Hematopoietic multipotent progenitor cell treated with erythropoietin and hydrocortisone succinate and interleukin-3 and kit ligand, for 8 days (in vitro differentiated cells): ENCODE data around the gene KDM4F.
"Not testable (repeated sequence)": the region's sequence is repeated elsewhere in the genome, so short reads cannot be mapped to it uniquely, and the experiment has no call there.

Source experiments
- DNase-seq: peaks from one replicate; pipeline ENCODE4 v3.0.0-alpha.2; 2015

KDM4F gene

DNA sequence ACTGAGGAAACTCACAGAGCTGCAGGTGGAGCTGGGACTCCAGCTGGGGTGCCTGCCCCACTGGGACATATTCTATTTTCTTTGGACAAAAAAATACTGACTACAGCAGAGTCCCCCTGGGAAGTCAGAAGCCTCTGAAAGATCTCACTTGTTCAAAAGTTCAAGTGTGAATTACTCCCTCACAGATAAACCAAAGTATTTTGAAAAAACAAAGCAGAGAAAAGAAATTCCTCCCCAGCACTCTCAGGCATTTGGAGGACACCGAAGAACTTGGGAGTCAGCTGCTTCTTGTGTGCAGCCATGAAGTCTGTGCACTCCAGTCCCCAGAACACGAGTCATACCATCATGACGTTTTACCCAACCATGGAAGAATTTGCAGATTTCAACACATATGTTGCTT is at the start of gene KDM4F:
TSS of gene KDM4F (plus strand) at position 301 of the 400 bp plus-strand sequence.
- not testable (repeated sequence) for DNase-seq

DNA sequence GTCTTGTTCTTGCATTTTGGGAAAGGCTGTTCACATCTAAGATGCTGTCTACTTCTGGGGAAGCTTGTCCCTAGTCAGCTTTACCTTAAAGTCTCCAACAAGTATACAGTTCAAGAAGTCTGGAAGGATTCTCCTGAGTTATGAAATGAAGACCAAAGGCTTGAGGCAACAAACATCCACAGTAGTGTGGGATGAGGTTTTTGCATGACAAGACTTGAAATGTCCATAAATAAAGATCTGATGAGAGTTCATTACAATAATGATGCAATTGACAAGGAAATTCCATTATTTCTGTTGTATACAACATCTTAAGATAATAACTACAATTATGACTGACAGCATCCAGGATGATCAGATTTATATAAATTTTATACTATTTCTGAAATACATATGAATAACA is 45.5 kb upstream of the KDM4F start:
- no peak for DNase-seq

DNA sequence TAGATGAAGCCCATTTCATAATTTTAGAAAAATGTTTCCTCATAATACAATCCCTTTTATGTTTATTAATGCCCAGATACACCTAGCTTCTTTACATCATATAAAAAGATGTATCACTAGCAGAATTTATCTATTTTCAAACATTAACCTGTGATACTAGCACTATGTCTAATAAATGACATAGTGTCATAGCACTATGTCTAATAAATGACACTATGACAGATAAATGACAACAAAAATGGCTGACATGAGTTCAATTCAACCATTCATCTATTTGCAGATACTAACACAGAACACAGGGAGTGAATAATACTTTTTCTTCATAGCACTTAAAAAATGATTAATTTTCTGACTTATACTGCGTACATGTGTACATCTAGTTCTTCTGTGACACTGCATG is 43.6 kb upstream of the KDM4F start:
- DNase-seq: no peak

DNA sequence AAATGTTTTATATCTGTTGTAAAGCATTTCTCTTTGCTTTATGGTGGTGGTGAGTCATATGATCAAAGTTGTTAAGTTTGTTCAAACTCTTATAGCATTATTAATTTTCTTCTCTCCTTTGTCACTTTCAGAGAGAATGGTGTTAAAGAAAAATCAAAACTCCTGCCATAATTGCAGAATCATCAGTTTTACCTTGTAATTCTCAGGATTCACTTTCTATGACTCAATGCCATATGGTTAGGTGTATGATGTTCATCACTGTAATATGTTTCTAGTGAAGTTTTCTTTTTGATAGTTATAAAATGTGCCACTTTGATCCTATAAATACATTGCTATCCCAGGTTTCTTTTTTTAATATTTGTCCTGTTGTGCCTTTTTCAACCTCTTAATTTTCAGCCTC is 37.8 kb upstream of the KDM4F start:
- no peak for DNase-seq

DNA sequence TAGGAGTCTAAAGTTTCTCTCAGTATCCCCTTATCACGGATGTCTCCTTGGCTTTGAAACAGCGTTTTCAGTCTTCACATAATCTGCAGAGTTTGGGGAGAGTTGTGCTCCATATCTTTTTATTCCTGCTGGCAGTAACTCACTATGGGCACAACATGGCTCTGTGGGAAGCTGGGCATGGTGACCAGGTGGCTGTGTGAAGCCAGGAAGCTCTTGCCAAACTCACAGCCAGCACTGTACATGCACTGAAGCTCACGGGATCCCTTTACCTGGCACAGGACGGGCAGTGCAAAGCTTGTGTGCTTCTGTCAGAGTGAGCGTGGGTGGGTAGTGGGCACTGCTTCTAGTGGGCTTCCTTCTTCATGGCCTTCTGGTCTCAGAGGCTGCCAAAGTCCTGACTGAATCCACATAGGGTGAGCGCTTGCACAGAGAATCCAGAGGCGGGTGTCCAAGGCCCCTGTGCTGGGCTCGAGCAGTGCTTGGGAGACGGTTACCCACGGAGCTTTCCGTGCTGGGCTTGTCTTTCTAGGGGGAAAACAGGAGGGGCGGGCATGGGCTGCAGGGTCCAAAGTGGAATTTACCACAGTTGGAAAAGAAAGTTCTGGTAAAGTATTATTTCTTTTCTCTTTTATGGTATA is 34.9 kb upstream of the KDM4F start:
- no peak for DNase-seq

DNA sequence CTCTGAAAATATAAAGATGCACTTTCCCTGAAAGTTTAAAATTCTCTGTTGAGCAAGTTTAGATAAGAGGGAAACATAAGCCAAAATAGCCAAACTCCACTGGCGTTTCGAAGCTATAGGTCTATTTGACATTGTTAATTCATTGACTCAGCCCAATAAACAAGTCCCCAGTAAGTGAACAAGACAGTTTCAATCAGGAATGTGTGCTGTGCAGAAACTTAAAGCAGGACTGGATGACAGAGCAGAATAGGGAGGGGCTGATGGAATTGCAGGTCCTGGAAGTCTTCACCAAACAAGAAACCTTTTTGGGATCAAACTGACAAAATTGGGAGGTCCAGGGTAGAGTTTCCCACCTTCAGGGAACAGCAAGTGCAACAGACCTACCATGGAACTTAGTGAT is 33.1 kb upstream of the KDM4F start:
- no peak for DNase-seq

DNA sequence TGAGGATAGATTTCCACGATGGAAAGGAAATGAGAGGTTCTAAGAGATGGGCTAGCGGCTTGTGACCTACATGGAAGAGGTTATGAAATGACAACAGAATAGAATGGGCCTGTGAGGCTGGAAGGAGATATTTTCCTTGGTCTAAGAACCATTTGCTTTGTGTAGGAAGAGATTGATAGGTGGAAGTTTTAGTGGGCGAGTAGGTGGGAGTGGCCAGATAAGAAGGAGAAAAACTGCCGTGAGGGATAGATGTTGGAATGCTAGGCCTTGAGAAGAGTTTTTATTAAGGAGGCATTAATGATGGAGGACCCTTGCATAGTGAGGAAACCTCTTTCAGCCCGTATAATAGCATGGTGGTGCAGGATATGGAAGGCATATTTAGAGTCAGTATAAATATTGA is 27.8 kb upstream of the KDM4F start:
- DNase-seq: not testable (repeated sequence)

DNA sequence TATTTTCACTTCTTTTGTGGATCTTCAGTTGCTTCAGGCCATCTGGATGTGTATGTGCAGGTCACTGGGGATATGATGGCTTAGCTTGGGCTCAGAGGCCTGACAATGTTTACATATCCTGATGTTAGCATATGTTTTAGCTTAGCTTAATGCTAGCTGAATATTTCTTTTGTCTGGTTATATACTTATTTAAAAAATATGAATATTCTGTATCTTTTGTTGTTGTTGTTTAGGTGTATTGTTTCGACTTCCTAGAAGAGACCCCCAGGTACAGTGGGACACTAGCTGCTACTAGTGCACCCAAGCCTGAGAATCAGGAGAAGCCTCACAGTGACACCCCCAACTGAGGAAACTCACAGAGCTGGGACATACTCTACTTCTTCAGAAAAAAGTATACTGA is 24.3 kb upstream of the KDM4F start, which contains the start of gene KDM4E:
TSS of gene KDM4E (plus strand) at position 301 of the 400 bp plus-strand sequence. CDS start 300 bp downstream, outside the sequence.
- DNase-seq: no peak

DNA sequence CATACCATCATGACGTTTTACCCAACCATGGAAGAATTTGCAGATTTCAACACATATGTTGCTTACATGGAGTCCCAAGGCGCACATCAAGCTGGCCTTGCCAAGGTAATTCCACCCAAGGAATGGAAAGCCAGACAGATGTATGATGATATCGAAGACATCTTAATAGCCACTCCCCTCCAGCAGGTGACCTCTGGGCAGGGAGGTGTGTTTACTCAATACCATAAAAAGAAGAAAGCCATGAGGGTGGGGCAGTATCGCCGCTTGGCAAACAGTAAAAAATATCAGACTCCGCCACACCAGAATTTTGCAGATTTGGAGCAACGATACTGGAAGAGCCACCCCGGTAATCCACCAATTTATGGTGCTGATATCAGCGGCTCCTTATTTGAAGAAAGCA is 23.6 kb upstream of the KDM4F start:
- DNase-seq: not testable (repeated sequence)

DNA sequence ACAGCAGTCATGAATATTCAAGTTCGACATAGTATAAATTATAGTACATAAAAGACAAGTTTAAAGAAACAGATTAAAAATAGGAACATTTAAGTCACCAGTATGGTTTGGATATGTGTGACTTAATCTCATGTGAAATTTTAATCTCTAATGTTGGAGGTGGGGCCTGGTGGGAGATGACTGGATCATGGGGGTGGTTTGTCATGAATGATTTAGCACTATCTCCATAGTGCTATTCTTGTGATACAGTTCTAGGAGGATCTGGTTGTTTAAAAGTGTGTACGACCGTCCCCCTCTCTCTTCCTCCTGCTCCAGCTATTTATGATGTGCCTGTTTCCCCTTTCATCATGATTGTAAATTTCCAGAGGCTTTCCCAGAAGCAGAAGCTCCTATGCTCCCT is 20.9 kb upstream of the KDM4F start:
- DNase-seq: no peak

DNA sequence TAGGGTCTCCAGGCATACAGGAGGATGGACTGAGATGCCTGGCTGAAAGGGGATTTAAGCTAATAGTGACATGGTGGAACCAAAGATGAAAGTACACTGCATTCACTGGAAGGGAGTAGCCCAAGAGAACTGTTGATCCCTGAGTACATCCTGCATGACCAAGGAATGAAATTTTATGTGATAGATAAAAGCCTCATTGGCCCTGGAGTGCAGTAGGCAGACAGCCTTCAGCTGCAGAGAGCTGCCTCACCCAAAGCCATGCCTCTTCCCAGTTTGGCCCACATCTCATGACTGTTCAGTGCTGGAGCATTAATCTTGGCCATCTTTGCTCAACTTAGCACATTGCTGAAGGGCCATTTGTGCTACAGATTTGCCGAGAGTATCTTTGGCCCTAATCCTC is 16.2 kb upstream of the KDM4F start:
- DNase-seq: no peak

DNA sequence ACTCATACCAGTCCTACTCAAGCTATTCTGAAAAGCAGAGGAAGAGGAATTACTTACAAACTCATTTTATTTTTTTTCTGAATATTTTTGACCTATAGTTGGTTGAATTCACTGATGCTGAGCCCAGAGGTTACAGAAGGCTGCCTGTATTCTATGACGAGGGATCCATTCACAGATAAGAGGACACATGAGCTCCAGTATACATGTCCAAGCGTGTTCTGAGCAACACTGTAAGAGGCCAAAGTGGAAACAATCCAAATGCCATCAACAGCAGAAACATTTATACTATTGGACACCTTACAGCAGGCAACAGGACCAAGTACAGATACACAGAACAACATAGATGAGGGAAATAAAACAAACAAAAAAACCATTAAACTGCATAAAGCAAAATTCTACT is 13.9 kb upstream of the KDM4F start:
- no peak for DNase-seq

DNA sequence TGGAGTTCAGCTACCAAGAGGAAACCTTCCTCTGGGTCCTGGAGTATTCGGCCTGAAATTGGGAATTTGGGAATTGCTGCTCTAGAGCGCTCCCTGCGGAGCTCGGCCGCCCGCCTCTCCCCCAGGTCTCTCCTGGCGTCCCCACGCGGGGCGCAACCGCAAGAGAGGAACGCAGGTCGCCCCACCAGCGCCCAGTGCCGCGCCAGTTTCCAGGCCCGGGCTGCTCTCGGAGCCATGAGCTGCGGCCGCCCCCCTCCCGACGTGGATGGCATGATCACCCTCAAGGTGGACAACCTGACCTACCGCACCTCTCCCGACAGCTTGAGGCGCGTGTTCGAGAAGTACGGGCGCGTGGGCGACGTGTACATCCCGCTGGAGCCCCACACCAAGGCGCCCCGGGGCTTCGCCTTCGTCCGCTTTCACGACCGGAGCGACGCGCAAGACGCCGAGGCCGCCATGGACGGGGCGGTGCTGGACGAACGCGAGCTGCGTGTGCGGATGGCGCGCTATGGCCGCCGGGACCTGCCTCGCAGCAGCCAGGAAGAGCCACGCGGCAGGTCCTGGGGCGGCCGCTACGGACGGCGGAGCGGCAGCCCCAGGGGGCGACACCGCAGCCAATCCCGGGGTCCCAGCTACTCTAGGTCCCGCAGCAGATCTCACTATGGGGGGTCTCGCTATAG is 11.7 kb upstream of the KDM4F start:
- DNase-seq: not testable (repeated sequence)

DNA sequence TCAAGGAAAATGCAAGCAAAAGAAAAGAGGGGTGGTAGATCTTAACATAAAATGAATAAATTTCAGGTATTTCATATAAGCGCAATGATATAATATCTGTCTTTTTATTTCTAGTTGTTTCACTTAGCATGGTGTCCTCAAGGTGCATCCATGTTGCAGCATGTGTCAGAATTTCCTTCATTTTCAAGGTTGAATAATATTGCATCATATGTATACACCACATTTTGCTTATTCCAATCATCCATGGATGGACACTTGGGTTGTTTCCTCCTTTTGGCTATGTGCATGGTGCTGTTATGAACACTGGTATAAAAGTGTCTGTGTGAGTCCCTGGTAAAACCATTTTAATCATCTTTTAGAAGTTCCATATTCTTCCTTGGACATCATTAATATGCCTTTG is 7.0 kb upstream of the KDM4F start:
- DNase-seq: no peak

DNA sequence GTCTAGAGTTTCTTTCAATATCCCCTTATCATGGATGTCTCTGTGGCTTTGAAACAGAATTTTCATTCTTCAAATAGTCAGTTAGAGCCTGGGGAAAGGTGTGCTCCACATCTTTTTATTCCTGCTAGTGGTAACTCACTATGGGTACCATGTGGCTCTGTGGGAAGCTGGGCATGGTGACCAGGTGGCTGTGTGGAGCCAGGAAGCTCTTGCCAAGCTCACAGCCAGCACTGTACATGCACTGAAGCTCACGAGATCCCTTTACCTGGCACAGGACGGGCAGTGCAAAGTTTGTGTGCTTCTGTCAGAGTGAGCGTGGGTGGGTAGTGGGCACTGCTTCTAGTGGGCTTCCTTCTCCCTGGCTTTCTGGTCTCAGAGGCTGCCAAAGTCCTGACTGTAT is 6.3 kb upstream of the KDM4F start:
- DNase-seq: no peak

DNA sequence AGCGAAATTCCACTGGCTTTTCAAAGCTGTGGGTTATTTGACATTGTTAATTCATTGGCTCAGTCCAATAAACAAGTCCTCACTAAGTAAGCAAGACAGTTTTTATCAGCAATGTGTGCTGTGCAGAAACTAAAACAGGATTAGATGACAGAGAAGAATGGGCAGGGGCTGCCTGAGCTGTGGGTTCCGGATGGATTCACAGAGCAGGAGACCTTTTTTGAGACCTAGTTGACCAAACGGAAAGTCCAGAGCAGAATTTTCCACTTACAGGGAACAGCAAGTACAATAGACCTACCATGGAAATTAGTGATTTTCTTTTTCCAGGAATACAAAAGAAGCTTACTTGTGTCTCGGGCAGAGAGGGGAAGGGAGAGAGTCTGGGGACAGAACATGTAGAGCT is 5.2 kb upstream of the KDM4F start:
- no peak for DNase-seq

DNA sequence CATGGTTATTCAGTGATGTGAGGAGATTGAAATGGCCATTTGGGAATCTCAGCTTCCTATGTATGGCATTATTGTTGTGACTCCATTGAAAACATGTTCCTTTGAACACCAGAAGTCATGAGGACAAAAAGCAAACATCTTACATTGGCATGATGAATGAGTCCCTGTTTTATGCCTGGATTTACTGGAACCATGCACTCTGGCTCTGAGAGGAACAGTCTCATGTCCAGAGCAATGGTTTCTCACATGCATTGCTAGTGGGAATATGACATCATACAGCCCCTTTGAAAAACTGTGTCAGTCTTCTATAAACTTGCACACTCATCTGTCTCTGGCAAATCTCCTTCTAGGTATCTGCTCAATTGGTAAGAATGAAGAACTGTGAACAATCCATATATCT is 3.4 kb upstream of the KDM4F start:
- no peak for DNase-seq

DNA sequence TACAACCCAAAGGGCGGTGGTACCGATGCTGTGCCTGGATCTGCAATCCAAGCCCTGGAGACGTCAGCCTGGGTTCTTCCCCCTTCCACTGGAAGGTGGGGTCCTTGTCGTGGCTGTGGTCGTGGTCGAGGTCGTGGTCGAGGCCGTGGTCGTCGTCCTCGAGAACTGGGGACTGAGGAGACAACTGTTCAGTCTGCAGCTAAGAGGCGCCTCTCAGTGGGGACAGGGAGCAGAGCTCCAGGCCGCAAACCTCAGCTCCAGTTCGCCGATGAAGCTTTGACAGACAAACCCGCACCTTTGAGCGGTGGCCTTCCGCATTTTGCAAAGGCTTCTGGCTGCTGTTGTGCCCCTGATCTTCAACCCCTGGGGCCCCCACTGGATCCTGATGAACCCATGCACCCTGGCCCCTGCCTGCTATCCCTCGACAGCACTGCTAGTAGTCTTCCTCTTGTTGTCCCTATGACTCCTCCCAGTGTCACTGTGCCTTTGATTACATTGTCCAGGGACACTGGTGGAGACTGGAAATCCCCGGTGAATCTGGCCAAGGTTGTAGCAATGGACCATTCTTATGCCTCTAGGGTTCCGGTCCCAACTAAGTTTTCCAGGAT is 1.5 kb downstream of the KDM4F start:
- DNase-seq: no peak

DNA sequence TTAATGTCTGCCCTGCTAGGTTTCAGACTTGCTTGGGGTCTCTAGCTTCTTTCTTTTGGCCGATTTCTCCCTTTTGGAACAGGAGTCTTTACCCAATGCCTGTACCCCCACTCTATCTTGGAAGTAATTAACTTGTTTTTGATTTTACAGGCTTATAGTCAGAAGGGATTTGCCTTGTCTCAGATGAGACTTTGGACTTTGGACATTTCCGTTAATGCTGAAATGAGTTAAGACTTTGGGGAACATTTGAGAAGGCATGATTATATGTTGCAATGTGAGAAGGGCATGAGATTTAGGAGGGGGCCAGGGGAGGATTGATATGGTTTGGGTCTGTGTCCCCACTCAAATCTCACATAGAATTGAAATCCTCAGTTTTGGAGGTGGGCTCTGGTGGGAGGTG is 5.1 kb downstream of the KDM4F start:
- DNase-seq: no peak

DNA sequence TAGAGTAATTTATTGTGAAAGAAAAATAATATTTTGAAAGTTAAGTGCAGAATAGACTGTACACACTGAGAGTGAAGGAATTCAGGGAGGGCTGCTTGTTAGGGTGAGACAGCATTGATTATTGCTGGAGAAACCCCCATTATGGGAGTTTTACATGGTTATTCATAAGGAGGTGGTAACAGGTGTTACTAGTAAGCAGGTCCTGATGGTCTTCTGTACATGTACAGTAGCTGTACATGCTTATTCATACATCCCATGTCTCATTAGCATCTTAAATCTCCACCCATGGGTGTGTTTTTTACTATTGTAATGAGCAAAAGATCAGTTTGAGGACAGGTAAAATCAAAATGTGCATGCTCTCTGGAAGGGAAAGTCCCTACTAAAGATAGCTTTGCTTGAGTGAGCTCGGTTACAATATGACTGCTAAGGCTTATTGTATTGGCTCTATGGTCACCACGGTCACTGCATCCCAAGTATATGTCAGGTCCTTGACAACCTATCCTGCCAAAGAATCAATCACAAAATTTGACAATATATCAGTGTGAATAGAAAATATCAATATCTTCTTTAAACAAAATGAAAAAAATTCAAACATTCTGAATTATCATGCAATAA is 6.2 kb downstream of the KDM4F start:
- no peak for DNase-seq

DNA sequence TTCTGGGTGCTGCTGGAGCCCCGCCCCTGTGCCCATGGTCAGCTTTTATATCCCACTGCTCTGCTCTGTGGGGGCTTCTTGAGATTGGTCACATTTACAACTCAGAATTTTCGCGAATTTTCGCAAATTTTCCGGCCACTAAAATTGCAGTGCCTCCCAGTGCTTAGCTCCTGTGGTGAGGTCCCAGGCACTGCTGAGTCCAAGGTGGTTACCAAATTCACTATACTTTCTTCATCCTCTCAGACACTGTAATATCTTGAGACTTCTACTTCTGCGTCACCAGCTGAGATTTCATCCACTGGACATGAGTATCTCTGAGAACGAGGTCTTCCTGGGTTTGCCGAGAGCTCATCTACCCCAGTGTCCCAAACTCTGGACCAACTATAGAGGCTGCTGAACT is 8.7 kb downstream of the KDM4F start:
- no peak for DNase-seq

DNA sequence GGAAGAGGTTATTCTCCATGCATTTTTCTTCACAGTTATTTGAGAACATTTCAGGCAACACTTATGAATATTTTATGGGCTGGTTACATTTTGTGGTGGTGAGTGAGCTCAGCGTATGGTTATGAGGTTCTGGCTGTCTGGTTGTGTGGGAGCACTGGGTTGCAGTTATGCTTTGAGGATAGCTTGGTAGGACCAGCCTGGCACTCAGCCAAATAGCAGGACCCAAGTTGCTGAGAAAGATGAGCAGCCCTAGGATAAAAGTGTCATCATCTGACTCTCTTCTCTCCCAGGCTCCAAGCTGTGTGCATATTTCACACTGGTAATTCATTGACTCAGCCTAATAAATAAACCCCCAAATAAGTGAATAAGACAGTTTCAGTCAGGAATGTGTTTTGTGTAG is 9.4 kb downstream of the KDM4F start:
- DNase-seq: no peak

DNA sequence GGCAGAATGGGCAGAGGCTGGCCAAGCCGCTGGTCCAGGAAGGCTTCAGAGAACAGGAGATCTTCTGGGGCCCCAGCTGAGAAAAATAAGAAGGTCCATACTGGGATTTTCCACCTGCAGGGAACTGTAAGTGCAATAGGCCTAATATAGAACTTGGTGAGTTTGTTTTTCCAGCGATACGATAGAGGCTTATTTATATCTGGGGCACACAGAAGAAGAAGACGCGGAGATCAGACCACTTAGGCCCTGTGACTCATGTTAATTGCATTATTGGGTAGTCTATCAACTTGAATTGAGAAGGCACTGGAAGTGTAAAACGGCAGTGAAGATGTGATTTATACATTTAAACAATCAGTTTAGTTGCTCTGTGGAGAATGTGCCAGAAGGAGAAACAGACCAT is 9.8 kb downstream of the KDM4F start:
- DNase-seq: no peak

DNA sequence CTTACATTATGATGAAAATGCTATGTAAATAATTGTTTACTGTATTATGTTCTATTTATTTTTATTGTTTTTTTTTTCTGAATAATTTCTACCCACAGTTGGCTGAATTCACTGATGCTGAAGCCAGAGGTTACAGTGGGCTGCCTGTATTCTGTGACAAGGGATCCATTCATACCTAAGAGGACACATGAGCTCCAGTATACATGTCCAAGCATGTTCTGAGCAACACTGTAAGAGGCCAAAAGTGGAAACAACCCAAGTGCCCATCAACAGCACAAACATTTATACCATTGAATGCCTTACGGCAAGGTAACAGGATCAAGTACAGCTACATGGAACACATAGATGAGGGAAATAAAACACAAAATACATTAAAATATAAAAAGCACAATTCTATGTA is 16.1 kb downstream of the KDM4F start:
- DNase-seq: no peak
